Measurements from ENCODE around the gene ASXL2.

DNA sequence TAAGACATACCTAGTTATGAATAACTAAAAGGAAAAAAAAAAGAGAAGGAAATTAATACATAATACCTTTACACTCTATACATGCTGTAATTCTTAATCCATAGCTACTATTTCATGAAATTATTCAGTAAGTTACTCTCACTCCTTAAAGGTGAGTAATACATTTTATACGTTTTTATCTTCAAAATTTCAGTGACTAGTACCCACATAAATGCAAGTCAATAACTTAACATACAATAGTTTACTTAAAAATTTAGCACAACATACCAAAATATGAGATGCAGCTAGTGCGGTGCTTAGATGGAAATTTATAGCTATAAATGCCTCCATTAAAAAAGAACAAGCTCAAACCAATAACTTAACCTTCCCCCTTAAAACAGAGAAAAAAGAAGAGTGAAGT is 168.9 kb downstream of the ASXL2 start:
- TF ChIP-seq POLR2A (IDR thresholded peaks at IDR 0.05), result no peak
- TF ChIP-seq, protein P1, sequence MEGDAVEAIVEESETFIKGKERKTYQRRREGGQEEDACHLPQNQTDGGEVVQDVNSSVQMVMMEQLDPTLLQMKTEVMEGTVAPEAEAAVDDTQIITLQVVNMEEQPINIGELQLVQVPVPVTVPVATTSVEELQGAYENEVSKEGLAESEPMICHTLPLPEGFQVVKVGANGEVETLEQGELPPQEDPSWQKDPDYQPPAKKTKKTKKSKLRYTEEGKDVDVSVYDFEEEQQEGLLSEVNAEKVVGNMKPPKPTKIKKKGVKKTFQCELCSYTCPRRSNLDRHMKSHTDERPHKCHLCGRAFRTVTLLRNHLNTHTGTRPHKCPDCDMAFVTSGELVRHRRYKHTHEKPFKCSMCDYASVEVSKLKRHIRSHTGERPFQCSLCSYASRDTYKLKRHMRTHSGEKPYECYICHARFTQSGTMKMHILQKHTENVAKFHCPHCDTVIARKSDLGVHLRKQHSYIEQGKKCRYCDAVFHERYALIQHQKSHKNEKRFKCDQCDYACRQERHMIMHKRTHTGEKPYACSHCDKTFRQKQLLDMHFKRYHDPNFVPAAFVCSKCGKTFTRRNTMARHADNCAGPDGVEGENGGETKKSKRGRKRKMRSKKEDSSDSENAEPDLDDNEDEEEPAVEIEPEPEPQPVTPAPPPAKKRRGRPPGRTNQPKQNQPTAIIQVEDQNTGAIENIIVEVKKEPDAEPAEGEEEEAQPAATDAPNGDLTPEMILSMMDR (IDR thresholded peaks at IDR 0.05), result no peak
